Measurements from ENCODE around the gene FBXW8.

GRCh38 chr12:116982791-116983411 lies 72.2 kb downstream of the FBXW8 start:
- TF ChIP-seq EZH2 (IDR thresholded peaks at IDR 0.05; ENCODE audit: borderline replicate concordance, low read length): no peak
- TF ChIP-seq CTCF (conservative IDR thresholded peaks at IDR 0.05 in 1 of 2, IDR thresholded peaks at IDR 0.05 in 1 of 2; ENCODE audit: extremely low read depth in 1 of 2, insufficient read depth in 1 of 2, low read depth in 1 of 2, low read length in 2 of 2): no peak

All from mammary epithelial cell (primary cell).